CD4-positive, alpha-beta T cell treated with Interleukin-6 at 100 ng/mL for 8 hours (primary cell): ENCODE results near the gene PRKAR1B.

Source experiments
- DNase-seq: peaks from one replicate; pipeline ENCODE4 v3.0.0-alpha.2; 2020; ENCODE audit warnings: mixed read lengths, low spot score

Gene PRKAR1B

GRCh38 chr7:721619-722248, 5.3 kb downstream of the PRKAR1B start:
- DNase-seq = no peak

DNA sequence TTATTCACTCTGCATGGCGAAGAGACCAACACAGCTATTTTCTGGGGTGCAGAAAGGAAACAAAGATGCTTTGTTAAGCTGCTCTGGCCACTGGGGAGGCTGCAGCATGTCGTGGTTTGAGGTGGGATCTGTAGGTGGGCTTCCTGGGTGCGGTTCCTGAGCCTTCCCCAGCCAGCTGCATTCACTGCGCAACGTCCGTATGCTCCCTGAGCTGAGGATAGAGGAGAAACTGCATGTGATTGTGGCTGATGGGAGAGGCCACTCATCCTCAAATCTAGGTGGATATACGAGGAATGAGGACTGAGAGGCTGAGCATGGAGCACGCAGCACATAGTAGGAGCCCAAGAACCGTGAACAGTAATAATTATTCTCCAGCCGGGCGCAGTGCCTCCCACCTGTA, 10.4 kb downstream of the PRKAR1B start:
- DNase-seq = no peak

DNA sequence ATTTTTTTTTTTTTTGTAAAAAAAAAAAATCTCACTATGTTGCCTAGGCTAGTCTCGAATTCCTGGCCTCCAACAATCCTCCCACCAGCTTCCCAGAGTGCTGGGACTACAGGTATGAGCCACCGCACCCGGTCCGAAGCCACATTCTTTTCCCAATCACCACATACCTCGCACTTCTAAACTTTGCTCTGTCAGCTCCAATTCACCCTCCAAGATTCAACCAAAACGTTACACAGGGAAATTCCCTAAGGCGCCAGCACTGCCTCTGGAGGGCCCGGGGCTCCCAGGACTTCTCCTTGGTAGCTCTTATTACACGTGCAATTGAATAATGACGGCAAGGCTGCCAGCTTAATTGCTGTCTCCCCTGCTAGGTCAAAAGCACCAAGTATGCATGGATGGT, 10.9 kb downstream of the PRKAR1B start:
- no peak for DNase-seq

GRCh38 chr7:714251-714671, 12.8 kb downstream of the PRKAR1B start:
- no peak for DNase-seq

GRCh38 chr7:713488-714230, 13.4 kb downstream of the PRKAR1B start:
- no peak for DNase-seq

DNA sequence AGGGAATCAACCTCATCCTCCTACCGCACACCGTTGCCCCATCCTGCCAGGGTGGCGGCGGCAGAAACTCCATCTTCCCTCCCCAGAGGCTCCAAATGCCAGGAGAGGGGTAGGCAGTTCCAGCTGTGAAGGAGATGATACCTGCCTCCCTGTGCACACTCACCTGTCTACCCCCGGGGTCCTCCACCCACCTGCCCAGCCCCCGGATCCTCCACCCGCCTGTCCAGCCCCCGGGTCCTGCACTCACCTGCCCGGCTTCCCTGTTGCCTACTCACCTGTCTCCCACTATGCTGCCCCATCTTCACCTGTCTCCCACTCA, 14.0 kb downstream of the PRKAR1B start:
- DNase-seq = no peak

DNA sequence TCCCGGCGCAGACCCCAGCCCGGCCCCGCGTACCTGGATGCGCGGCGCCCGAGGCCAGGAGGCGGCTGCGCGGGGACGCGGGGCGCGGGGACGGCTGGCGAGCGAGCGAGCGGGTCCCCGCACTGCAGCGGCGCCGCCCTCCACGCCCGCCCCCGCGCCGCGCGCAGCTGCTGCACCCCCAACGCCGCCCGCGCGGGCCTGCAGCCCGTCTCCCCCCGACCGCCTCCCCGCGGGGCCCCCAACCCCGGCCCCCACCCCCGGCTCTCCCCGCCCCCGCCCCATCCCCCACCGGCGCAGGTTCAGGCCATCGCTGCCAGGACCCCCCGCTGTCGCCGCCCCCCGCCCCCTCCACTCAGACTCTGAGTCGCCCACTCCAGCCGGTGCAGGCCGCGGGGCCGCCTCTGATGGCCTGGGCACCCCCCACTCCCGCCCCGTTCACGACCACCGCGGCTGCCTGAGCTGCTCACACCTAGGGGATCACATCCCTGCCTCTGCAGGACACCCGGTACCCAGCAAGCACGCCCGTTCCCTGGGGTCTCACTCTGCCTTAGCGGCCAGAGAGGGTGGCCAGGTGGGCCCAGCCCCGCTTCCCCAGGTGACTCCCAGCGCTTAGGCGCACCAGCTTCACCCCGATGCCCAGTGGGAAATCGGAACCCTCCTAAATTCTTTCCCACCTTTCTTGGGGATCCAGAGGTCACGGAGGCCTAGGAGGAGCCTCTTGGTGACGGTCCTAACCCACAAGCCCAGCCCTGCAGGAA, 14.5 kb downstream of the PRKAR1B start:
- no peak for DNase-seq

GRCh38 chr7:711922-712380, 15.1 kb downstream of the PRKAR1B start:
- no peak for DNase-seq

DNA sequence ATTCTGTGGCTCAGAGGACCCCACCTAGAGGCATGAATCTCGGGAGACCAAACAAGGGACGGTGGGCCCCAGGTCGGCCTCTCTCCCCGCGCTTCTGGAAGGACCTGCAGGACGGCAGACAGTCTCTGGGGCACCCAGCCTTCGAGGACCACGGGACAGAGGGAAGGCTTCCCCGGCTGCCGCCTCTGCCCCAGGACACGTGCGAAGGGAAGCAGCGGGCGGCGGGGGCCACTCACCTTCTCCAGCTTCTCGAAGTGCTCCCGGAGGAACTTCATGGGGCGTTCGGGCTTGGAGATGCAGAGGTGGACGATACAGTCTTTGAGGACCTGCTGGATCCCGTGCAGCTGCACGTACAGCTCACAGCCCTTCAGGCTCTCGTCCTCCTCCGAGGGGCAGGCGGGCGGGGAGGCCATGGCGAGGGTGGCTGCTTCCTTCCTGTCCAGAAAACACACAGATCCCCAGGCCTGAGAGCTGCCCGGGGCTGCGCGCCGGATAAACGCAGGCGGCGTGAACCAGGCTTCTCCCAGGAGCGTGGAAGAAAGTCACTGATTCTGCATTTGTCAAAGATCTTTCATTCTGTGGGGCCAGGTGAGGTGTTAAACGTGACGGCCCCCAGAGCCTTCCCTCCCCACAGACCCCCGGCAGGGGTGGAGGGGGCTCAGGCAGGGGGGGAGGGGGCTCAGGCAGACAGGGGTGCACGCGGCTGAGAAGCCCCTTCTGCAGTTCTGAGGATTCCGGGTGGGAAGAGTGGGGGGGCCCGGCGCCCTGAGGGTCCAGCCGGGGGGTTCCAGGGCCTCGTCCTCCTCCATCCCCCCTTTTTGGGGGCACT, 15.8 kb downstream of the PRKAR1B start:
- no peak for DNase-seq

DNA sequence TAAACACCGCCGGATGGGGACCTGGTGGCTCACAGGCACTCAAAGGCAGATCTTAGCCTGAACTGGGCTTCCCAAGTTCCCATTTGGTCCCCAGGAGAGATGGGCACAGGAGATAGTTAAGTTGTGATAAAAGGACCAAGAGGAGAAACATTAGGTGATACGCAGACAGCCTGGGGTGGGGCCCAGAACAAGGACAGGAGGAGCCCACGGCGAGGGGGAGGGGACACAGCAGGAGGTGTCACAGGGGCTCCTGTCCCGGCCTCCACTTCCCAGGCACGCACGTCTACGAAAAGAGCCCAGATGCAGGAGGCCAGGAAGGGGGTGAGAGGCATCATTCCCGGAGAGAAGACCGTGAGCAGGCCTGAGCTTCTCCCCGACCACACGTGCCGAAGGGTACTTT, 16.9 kb downstream of the PRKAR1B start:
- no peak for DNase-seq

- DNase-seq = no peak
Measured at GRCh38 chr7:707296-708000, 19.6 kb downstream of the PRKAR1B start.

DNA sequence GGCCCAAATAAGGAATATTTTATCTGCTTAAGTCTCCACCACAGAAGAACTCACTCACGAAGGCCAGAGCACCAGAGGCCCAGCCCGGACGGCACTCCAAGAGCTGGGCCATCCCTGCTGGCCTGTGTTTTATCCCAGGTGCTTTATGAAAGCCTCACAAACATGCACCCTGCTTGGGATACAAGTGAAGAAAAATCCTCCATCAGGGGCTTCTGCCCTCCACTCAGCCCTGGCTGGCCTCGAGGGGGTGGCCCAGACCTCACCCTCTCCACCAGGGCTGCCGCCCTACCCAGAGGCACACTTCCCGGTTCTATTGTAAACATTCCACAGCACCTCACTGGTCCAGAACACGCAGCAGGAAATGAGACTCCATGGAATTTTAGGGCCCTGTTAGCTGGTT, 20.4 kb downstream of the PRKAR1B start:
- no peak for DNase-seq

- no peak for DNase-seq
Measured at GRCh38 chr7:703049-703448, 24.0 kb downstream of the PRKAR1B start.

DNA sequence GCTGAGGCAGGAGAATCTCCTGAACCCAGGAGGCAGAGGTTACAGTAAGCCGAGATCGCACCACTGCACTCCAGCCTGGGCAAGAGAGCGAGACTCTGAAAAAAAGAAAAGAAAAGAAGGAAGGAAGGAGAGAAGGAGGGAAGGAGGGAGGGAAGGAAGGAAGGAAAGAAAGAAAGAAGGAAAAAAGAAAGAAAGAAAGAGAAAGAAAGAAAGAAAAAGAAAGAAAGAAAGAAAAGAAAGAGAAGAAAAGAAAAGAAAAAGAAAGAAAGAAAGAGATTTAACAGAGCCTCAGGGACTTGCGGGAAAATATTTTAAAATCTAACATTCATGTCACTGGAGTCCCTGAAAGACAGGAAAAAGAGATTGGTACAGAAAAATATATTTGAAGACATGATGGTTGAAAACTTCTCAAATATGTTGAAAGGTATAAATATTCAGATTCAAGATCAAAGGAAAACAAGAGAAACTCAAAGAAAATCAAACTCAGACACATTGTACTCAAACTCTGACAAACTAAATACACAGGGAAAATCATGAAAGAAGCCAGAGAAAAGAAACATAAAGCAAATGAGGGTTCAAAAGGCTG, 25.9 kb downstream of the PRKAR1B start:
- no peak for DNase-seq

- DNase-seq = no peak
Measured at GRCh38 chr7:699476-700170, 27.5 kb downstream of the PRKAR1B start.

GRCh38 chr7:698515-699475, 28.3 kb downstream of the PRKAR1B start:
- no peak for DNase-seq

GRCh38 chr7:696812-697551, 30.1 kb downstream of the PRKAR1B start:
- no peak for DNase-seq

- no peak for DNase-seq
Measured at GRCh38 chr7:696426-696811, 30.7 kb downstream of the PRKAR1B start.

DNA sequence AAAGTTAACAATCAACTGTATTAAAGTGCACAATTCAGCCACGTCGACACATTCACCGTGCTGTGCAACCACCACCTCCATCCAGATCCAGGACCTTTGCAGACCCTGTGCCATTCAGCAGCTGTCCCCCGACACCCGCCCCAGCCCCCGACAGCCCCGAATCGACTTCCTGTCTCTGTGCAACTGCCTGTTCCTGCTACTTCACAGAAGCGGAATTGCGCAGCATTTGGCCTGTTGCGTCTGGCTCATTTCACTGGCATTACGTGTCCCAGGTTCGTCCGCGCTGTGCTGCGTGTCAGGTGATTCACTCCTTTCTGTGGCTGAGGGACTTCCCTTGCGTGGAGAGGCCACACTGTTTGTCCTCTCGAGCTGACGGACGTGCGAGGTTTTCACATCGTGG, 33.8 kb downstream of the PRKAR1B start:
- no peak for DNase-seq
